GM12878 (cell line): ENCODE results near the gene TJP1. TPM values are rescaled to one million over a fixed set of nuclear protein-coding genes. Genes with fewer than 3 reads are reported as not detected.

Source experiments
- ATAC-seq: fragments of 200-7000 bp; cut with Tn5 transposase; 3 replicates; pipeline ENCODE4 v1.9.1; 2020; ENCODE audit warnings: mild to moderate bottlenecking, moderate library complexity
- BruUV-seq: library from RNA; stranded (reverse); fragments of 400-500 nt; replicated peaks from 2 replicates; lab custom pipeline; 2021; lab: Mats Ljungman, UMichigan
- CTCF ChIA-PET: fragments of 300-600 bp; sonication (Branson Sonifier 250); formaldehyde crosslinking; extraction: SDS; loops from one replicate; lab custom pipeline; 2021; ENCODE audit warnings: inconsistent platforms; lab: Yijun Ruan, JAX
- POLR2A ChIA-PET: fragments of 350-600 bp; formaldehyde crosslinking; extraction: SDS; loops from one replicate; lab custom pipeline; 2021; ENCODE audit warnings: inconsistent platforms; lab: Charles Lee
- RAD21 ChIA-PET: fragments of 300-600 bp; sonication (Branson Sonifier 250); formaldehyde crosslinking; loops from one replicate; lab custom pipeline; 2023; ENCODE audit warnings: antibody characterized with exemption; ENCODE audit not compliant: unreplicated experiment; lab: Charles Lee
- SMC1A ChIA-PET: fragments of 300-600 bp; sonication (Branson Sonifier 250); formaldehyde crosslinking; loops from one replicate; lab custom pipeline; 2023; ENCODE audit not compliant: unreplicated experiment, uncharacterized antibody; lab: Charles Lee
- DNase-seq: peaks from one replicate; pipeline ENCODE4 v3.0.0-alpha.2; 2011; ENCODE audit warnings: low read depth, low spot score
- FAIRE-seq: peaks from 3 replicates; lab custom pipeline; 2011; peaks lifted over from hg19 to GRCh38; lab: Jason Lieb, UNC
- H2AFZ ChIP-seq: 2 replicates; pipeline ENCODE4 v1.6.0; 2011; ENCODE audit warnings: low read depth, low read length, control low read depth; ENCODE audit not compliant: control insufficient read depth
- H3K27ac ChIP-seq: 2 replicates; pipeline ENCODE4 v1.5.1; 2011; ENCODE audit warnings: control low read depth; ENCODE audit not compliant: control insufficient read depth, insufficient read depth
- H3K27me3 ChIP-seq, 2 experiments: replicated peaks in 1 of 2; 2 replicates each; pipeline versions ENCODE4 v1.6.0 to v1.6.1; 2011; ENCODE audit warnings: low read length in 1 of 2; ENCODE audit not compliant: control insufficient read depth in 2 of 2, insufficient read depth in 2 of 2
- H3K36me3 ChIP-seq, 2 experiments: 2 replicates each; pipeline ENCODE4 v1.5.1; 2011; ENCODE audit warnings: low read length in 1 of 2; ENCODE audit not compliant: control insufficient read depth in 2 of 2, insufficient read depth in 2 of 2
- H3K4me1 ChIP-seq: 2 replicates; pipeline ENCODE4 v1.6.1; 2011; ENCODE audit warnings: mild to moderate bottlenecking, low read length, moderate library complexity, mixed read lengths; ENCODE audit not compliant: control insufficient read depth, insufficient read depth
- H3K4me2 ChIP-seq: 2 replicates; pipeline ENCODE4 v1.6.0; 2011; ENCODE audit warnings: control low read depth; ENCODE audit not compliant: control insufficient read depth, insufficient read depth
- H3K4me3 ChIP-seq: fragments of 200-600 bp; sonication (generic); 2 replicates; pipeline ENCODE4 v1.5.1; 2016
- H3K79me2 ChIP-seq: 2 replicates; pipeline ENCODE4 v1.6.0; 2011; ENCODE audit warnings: low read length; ENCODE audit not compliant: control insufficient read depth, insufficient read depth
- H3K9ac ChIP-seq: 2 replicates; pipeline ENCODE4 v1.8.0; 2011; ENCODE audit warnings: low read length, control low read depth, mixed read lengths; ENCODE audit not compliant: control insufficient read depth, insufficient read depth
- H3K9me3 ChIP-seq: replicated peaks from 3 replicates; pipeline ENCODE4 v1.5.1; 2011; ENCODE audit warnings: mild to moderate bottlenecking, low read length; ENCODE audit not compliant: control insufficient read depth, insufficient read depth
- H4K20me1 ChIP-seq: 2 replicates; pipeline ENCODE4 v1.6.0; 2011; ENCODE audit not compliant: control insufficient read depth, insufficient read depth
- IKZF1 ChIP-seq: fragments of 450-650 bp; conservative IDR thresholded peaks from 2 replicates; pipeline ENCODE4 v1.6.1; 2017; ENCODE audit warnings: antibody characterized with exemption, mild to moderate bottlenecking
- NFYB ChIP-seq: IDR thresholded peaks from 2 replicates; pipeline ENCODE4 v1.6.1; 2011; ENCODE audit warnings: low read depth, mild to moderate bottlenecking, low read length, improper control_type of control experiment, moderate library complexity; ENCODE audit not compliant: insufficient read depth
- PAX5 ChIP-seq: IDR thresholded peaks from 2 replicates; pipeline ENCODE4 v1.6.1; 2011; ENCODE audit warnings: low read depth, low read length, borderline replicate concordance
- SMARCA5 ChIP-seq: fragments of 450-650 bp; IDR thresholded peaks from 2 replicates; pipeline ENCODE4 v1.6.1; 2017; ENCODE audit warnings: mild to moderate bottlenecking
- TCF12 ChIP-seq: IDR thresholded peaks from 2 replicates; pipeline ENCODE4 v1.6.1; 2011; ENCODE audit warnings: low read depth, mild to moderate bottlenecking, low read length
- TCF7 ChIP-seq: IDR thresholded peaks from 2 replicates; pipeline ENCODE4 v1.6.1; 2014; ENCODE audit warnings: antibody characterized with exemption, borderline replicate concordance
- ZNF274 ChIP-seq: IDR thresholded peaks from one replicate; pipeline ENCODE4 v1.8.0; 2011; ENCODE audit not compliant: insufficient read length, insufficient read depth
- WGBS: methylation state at CpG from one replicate; pipeline ENCODE4 v1.1.6; 2016; ENCODE audit warnings: low lambda C conversion rate; ENCODE audit not compliant: insufficient replicate concordance, insufficient coverage; ENCODE audit errors: missing lambda C conversion rate; 5-methylcytosine and 5-hydroxymethylcytosine counted together
- in situ Hi-C: fragments of 300-500 bp; cut with MboI; formaldehyde crosslinking; loops from 9 replicates; pipeline ENCODE4 v1.14.3; 2018; ENCODE audit warnings: mixed read lengths
- intact Hi-C: fragments of 100-400 bp; cut with micrococcal nuclease; formaldehyde crosslinking; loops from one replicate; pipeline ENCODE4 v1.14.2; 2022; ENCODE audit not compliant: unreplicated experiment
- polyA plus RNA-seq, 11 experiments: library from polyadenylated mRNA; depleted of rRNA in 4 of 11; unstranded in 6 of 11; stranded (reverse) in 5 of 11; fragments of >200 nt; fragmentation: Nextera tagmentation in 4 of 11; fragmentation: Illumina TruSeq in 1 of 11; extraction: Ambion mirVana in 4 of 11; extraction: Trizol in 1 of 11; gene quantifications; 1 replicate in 1 of 11; 2 replicates in 10 of 11; pipeline versions ENCODE4 v1.2.1 to v1.2.3, GENCODE V29; 2011 to 2016; ENCODE audit warnings: inconsistent platforms in 2 of 11, missing spikeins in 2 of 11, low read depth in 1 of 11
- total RNA-seq, 4 experiments: library from RNA; depleted of rRNA in 3 of 4; stranded (reverse); fragments of >200 nt in 3 of 4; fragmentation: Illumina TruSeq in 1 of 4; extraction: Trizol in 1 of 4; gene quantifications; 2 replicates each; pipeline versions ENCODE4 v1.2.1 to v1.2.3, GENCODE V29; 2013 to 2021
- TF ChIP-seq, protein P1 (sequence below): IDR thresholded peaks from 2 replicates; pipeline ENCODE4 v1.6.1; 2012; ENCODE audit warnings: mild to moderate bottlenecking, low read depth, low read length
- TF ChIP-seq, protein P2 (sequence below): fragments of 450-650 bp; IDR thresholded peaks from 2 replicates; pipeline ENCODE4 v1.6.1; 2017; ENCODE audit warnings: mild to moderate bottlenecking, moderate library complexity
- TF ChIP-seq, protein P3 (sequence below): fragments of 150-350 bp; IDR thresholded peaks from 2 replicates; pipeline ENCODE4 v1.6.1; 2016; ENCODE audit warnings: low read depth, low read length
- TF ChIP-seq, protein P4 (sequence below): IDR thresholded peaks from 2 replicates; pipeline ENCODE4 v1.6.1; 2011; ENCODE audit warnings: low read depth, mild to moderate bottlenecking, low read length, moderate library complexity, borderline replicate concordance; ENCODE audit errors: extremely low read depth

Gene TJP1
- total and polyA plus RNA-seq, 10 of the 15 experiments (the other 5 are each of a cell fraction or from before 2014, with no cell fraction given) = 0.01 to 0.49 (median 0.08) TPM; not detected in 7

DNA sequence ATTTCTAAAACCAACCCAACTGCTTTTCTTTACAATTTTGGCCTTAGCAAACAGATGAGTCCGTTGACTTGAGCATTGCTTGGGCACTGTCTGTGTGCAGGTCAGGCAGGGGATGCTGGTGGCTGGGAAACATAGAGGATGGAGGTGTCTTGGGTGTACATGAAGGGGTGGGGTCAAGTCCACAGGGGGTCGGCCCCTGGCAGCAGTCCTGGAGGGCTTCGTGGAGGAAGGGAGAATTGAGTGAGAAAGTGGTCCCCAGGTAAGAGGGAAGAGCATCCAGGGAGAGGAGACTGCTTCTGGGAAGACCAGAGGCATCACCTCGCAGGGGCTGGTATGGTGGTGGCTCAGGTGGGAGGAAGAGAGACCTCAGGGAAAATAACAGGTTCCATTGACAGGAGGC is 144.8 kb downstream of the TJP1 start (continued):
- TF ChIP-seq, protein P1, sequence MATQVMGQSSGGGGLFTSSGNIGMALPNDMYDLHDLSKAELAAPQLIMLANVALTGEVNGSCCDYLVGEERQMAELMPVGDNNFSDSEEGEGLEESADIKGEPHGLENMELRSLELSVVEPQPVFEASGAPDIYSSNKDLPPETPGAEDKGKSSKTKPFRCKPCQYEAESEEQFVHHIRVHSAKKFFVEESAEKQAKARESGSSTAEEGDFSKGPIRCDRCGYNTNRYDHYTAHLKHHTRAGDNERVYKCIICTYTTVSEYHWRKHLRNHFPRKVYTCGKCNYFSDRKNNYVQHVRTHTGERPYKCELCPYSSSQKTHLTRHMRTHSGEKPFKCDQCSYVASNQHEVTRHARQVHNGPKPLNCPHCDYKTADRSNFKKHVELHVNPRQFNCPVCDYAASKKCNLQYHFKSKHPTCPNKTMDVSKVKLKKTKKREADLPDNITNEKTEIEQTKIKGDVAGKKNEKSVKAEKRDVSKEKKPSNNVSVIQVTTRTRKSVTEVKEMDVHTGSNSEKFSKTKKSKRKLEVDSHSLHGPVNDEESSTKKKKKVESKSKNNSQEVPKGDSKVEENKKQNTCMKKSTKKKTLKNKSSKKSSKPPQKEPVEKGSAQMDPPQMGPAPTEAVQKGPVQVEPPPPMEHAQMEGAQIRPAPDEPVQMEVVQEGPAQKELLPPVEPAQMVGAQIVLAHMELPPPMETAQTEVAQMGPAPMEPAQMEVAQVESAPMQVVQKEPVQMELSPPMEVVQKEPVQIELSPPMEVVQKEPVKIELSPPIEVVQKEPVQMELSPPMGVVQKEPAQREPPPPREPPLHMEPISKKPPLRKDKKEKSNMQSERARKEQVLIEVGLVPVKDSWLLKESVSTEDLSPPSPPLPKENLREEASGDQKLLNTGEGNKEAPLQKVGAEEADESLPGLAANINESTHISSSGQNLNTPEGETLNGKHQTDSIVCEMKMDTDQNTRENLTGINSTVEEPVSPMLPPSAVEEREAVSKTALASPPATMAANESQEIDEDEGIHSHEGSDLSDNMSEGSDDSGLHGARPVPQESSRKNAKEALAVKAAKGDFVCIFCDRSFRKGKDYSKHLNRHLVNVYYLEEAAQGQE = no peak
- TF ChIP-seq TCF12 = no peak

DNA sequence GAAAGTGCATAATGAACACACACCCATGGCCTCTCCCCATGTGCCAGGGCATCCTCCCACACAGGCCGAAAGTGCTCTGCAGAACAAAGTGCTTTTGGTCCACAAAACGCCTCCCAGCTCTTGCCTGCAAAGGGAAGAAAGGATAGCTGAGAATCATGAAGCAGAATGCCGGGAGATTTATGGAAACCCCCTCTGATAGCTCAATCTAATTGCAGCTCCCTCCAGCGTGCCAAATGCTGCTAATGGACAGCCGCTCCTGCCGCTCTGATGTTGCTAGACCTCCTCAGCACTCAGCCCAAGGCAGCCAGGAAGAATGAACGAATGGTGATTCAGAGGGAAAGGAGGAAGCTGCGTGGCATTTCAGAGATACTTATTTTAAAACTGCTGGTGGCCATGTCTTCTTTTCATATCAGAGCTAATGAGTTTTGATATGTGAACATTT is 145.3 kb downstream of the TJP1 start:
- Histone ChIP-seq H3K36me3 (no peaks in the 10 kb centered on the region), H3K79me2 (no peaks in the 10 kb centered on the region), H3K4me1 (no peaks in the 10 kb centered on the region), H3K4me3 (no peak overlapping the region), H4K20me1 (no peaks in the 10 kb centered on the region), H3K27me3 (no peaks in the 10 kb centered on the region), H2AFZ (no peak overlapping the region), H3K27ac (no peak overlapping the region), H3K9ac (no peak overlapping the region), H3K9me3 (no peaks in the 10 kb centered on the region; the same call in 2 of the 3 replicates), H3K4me2 (no peak overlapping the region)
- no peak for ATAC-seq
- SMC1A ChIA-PET = interaction anchor here (0.6 kb wide), 1 partner anchor 35 kb away, joined by 3 read pairs; no protein-coding TSS in a partner anchor
- DNase-seq = no peak
- CTCF ChIA-PET = no interaction called here
- in situ Hi-C loops = no loop called here
- POLR2A ChIA-PET = no interaction called here
- no TSS peak for BruUV-seq
- 27% methylated on average over 8 of the region's 8 CpGs for WGBS
- intact Hi-C loops = loop anchor here (5.0 kb wide), 1 partner anchor 50 kb away; no protein-coding TSS in a partner anchor
- RAD21 ChIA-PET = no interaction called here
- FAIRE-seq = no peak
- no peak for TF ChIP-seq ZNF274
- TF ChIP-seq, protein P2, sequence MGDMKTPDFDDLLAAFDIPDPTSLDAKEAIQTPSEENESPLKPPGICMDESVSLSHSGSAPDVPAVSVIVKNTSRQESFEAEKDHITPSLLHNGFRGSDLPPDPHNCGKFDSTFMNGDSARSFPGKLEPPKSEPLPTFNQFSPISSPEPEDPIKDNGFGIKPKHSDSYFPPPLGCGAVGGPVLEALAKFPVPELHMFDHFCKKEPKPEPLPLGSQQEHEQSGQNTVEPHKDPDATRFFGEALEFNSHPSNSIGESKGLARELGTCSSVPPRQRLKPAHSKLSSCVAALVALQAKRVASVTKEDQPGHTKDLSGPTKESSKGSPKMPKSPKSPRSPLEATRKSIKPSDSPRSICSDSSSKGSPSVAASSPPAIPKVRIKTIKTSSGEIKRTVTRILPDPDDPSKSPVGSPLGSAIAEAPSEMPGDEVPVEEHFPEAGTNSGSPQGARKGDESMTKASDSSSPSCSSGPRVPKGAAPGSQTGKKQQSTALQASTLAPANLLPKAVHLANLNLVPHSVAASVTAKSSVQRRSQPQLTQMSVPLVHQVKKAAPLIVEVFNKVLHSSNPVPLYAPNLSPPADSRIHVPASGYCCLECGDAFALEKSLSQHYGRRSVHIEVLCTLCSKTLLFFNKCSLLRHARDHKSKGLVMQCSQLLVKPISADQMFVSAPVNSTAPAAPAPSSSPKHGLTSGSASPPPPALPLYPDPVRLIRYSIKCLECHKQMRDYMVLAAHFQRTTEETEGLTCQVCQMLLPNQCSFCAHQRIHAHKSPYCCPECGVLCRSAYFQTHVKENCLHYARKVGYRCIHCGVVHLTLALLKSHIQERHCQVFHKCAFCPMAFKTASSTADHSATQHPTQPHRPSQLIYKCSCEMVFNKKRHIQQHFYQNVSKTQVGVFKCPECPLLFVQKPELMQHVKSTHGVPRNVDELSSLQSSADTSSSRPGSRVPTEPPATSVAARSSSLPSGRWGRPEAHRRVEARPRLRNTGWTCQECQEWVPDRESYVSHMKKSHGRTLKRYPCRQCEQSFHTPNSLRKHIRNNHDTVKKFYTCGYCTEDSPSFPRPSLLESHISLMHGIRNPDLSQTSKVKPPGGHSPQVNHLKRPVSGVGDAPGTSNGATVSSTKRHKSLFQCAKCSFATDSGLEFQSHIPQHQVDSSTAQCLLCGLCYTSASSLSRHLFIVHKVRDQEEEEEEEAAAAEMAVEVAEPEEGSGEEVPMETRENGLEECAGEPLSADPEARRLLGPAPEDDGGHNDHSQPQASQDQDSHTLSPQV = no peak
- TF ChIP-seq PAX5 = no peak
- no peak for TF ChIP-seq NFYB
- TF ChIP-seq, protein P3, sequence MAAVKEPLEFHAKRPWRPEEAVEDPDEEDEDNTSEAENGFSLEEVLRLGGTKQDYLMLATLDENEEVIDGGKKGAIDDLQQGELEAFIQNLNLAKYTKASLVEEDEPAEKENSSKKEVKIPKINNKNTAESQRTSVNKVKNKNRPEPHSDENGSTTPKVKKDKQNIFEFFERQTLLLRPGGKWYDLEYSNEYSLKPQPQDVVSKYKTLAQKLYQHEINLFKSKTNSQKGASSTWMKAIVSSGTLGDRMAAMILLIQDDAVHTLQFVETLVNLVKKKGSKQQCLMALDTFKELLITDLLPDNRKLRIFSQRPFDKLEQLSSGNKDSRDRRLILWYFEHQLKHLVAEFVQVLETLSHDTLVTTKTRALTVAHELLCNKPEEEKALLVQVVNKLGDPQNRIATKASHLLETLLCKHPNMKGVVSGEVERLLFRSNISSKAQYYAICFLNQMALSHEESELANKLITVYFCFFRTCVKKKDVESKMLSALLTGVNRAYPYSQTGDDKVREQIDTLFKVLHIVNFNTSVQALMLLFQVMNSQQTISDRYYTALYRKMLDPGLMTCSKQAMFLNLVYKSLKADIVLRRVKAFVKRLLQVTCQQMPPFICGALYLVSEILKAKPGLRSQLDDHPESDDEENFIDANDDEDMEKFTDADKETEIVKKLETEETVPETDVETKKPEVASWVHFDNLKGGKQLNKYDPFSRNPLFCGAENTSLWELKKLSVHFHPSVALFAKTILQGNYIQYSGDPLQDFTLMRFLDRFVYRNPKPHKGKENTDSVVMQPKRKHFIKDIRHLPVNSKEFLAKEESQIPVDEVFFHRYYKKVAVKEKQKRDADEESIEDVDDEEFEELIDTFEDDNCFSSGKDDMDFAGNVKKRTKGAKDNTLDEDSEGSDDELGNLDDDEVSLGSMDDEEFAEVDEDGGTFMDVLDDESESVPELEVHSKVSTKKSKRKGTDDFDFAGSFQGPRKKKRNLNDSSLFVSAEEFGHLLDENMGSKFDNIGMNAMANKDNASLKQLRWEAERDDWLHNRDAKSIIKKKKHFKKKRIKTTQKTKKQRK = no peak
- no peak for TF ChIP-seq TCF7
- no peak for TF ChIP-seq SMARCA5
- TF ChIP-seq, protein P4, sequence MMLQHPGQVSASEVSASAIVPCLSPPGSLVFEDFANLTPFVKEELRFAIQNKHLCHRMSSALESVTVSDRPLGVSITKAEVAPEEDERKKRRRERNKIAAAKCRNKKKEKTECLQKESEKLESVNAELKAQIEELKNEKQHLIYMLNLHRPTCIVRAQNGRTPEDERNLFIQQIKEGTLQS = no peak
- TF ChIP-seq IKZF1 = no peak
